Heart left ventricle (tissue), 16 donors: Measurements from ENCODE around the gene TMEM123. TPM values are rescaled to one million over a fixed set of nuclear protein-coding genes. Genes with fewer than 3 reads are reported as not detected.

ENCODE experiments used
- ATAC-seq, 4 donors: fragments of 200-7000 bp; cut with Tn5 transposase; one replicate each; pipeline ENCODE4 v1.9.1; 2020 to 2022; ENCODE audit warnings: moderate library complexity in 4 of 4, mild to moderate bottlenecking in 3 of 4, moderate number of reproducible peaks in 1 of 4
- DNase-seq, 5 donors: peaks; one replicate each; pipeline ENCODE4 v3.0.0-alpha.2; 2020
- H3K27ac ChIP-seq, 12 donors: fragments of 200-600 bp; sonication (generic) in 4 of 12; one replicate each; pipeline versions ENCODE4 v1.5.0 to v1.8.0; 2016 to 2022; ENCODE audit warnings: mild to moderate bottlenecking in 2 of 12
- H3K27me3 ChIP-seq, 9 donors: fragments of 200-600 bp; sonication (generic) in 2 of 9; one replicate each; pipeline versions ENCODE4 v1.5.1 to v1.8.0; 2016 to 2022; ENCODE audit warnings: mild to moderate bottlenecking in 3 of 9
- H3K36me3 ChIP-seq, 9 donors: fragments of 200-600 bp; sonication (generic) in 2 of 9; one replicate each; pipeline versions ENCODE4 v1.5.0 to v1.8.0; 2018 to 2022; ENCODE audit warnings: mild to moderate bottlenecking in 2 of 9
- H3K4me1 ChIP-seq, 12 donors: fragments of 200-600 bp; sonication (generic) in 4 of 12; one replicate each; pipeline versions ENCODE4 v1.5.0 to v1.8.0; 2016 to 2022; ENCODE audit warnings: mild to moderate bottlenecking in 3 of 12
- H3K4me3 ChIP-seq, 12 donors: fragments of 200-600 bp; sonication (generic) in 4 of 12; one replicate each; pipeline versions ENCODE4 v1.5.0 to v1.8.0; 2017 to 2022; ENCODE audit warnings: mild to moderate bottlenecking in 9 of 12, moderate library complexity in 4 of 12
- H3K9me3 ChIP-seq, 12 donors: fragments of 200-600 bp; sonication (generic) in 4 of 12; one replicate each; pipeline versions ENCODE4 v1.5.0 to v1.8.0; 2016 to 2022; ENCODE audit warnings: mild to moderate bottlenecking in 1 of 12
- CTCF ChIP-seq, 12 donors: fragments of 200-600 bp; sonication (generic) in 4 of 12; IDR thresholded peaks; one replicate each; pipeline versions ENCODE4 v1.5.0 to v1.8.0; 2018 to 2022; ENCODE audit warnings: antibody characterized with exemption in 12 of 12, mild to moderate bottlenecking in 5 of 12
- POLR2A ChIP-seq, 2 donors: fragments of 450-650 bp; IDR thresholded peaks; one replicate each; pipeline ENCODE4 v1.6.1; 2017; ENCODE audit warnings: antibody characterized with exemption in 2 of 2, mild to moderate bottlenecking in 2 of 2, moderate library complexity in 2 of 2
- WGBS, 4 donors: extraction: QIAGEN DNeasy Blood & Tissue Kit in 2 of 4; methylation state at CpG; one replicate each; pipeline versions ENCODE4 v1.1.5 to v1.1.7; 2013 to 2018; 5-methylcytosine and 5-hydroxymethylcytosine counted together
- intact Hi-C, 10 donors: fragments of 100-400 bp; cut with DNase I; formaldehyde crosslinking; loops; one replicate each; pipeline versions ENCODE4 v1.11.1 to v1.14.2; 2022
- polyA plus RNA-seq, 2 donors: library from polyadenylated mRNA; stranded (reverse); fragments of 200-250 nt; gene quantifications; one replicate each; pipeline ENCODE4 v1.2.3, GENCODE V29; 2013
- total RNA-seq, 9 donors: library from RNA; depleted of rRNA in 2 of 9; stranded (reverse); fragments of >200 nt in 2 of 9; fragmentation: NEBNext Ultra II Directional in 3 of 9; extraction: Animal tissue kit (Norgen Biotek cat#: 25700) in 3 of 9; gene quantifications; one replicate each; pipeline versions ENCODE4 v1.1.0 to v1.2.4, GENCODE V29; 2016 to 2023
- donor health status: ischemic (EF 13 %, LVEDD 7.1; RV severe dilation, severe dysfunction).
- donor health status: healthy with polysubstance abuse.
- donor health status: DM: no; HTN: yes; CAD: no.
- donor health status: DM: no; HTN: no; CAD: no.
- donor health status: ischemic (EF 25% LVEDD 6.9; RV normal size, moderate dysfunction).
- donor health status: ischemic (EF 25% LVEDD 5.7; RV mildly dilated, moderate dysfunction).
- donor health status: healthy.
- donor health status: DM: yes; HTN: yes; CAD: no.
- donor health status: ischemic (EF 35%, LVEDD 5.7; RV mildly dilated, moderate dysfunction).
- donor health status: nonischemic (EF 11% LVEDD 7.7; RV severe dilation, severe dysfunction).
- donor health status: DM: yes; HTN: yes; CAD: no.
- donor health status: PGD.
- donor health status: ischemic (EF 29% LVEDD 5.4; RV normal size, mild dysfunction).
- donor health status: nonischemic (EF 23%, LVEDD 6.1; RV moderate dilation, normal function).

TMEM123 gene
- total and polyA plus RNA-seq, 11 donors = 25.0 to 116 (median 75.6) TPM

GRCh38 chr11:102467080-102467708 lies 14.6 kb upstream of the TMEM123 start:
- Histone ChIP-seq H3K36me3 (no peaks in the 10 kb centered on the region), H3K9me3 (no peaks in the 10 kb centered on the region), H3K27me3 (no peaks in the 10 kb centered on the region), H3K4me1 (peaks cover 0 to 38% (median 0%) of the 10 kb centered on the region in 12 donors), H3K27ac (peak overlapping the region in 1 of 12 donors; percentile 48), H3K4me3 (no peak overlapping the region)
- no peak for TF ChIP-seq CTCF (IDR thresholded peaks at IDR 0.05)
- TF ChIP-seq POLR2A (IDR thresholded peaks at IDR 0.05) = no peak
- WGBS, 4 donors = 94 to 96% (median 95%) methylated on average over 4 of the region's 4 CpGs
- no peak for DNase-seq
- ATAC-seq = no peak
- intact Hi-C loops = no loop called here

GRCh38 chr11:102465696-102466095 lies 13.1 kb upstream of the TMEM123 start:
- intact Hi-C loops = no loop called here
- Histone ChIP-seq H3K9me3 (no peaks in the 10 kb centered on the region), H3K4me1 (peaks cover 0 to 38% (median 0%) of the 10 kb centered on the region in 12 donors), H3K27ac (no peak overlapping the region), H3K4me3 (no peak overlapping the region), H3K27me3 (no peaks in the 10 kb centered on the region), H3K36me3 (no peaks in the 10 kb centered on the region)
- no peak for TF ChIP-seq CTCF (IDR thresholded peaks at IDR 0.05)
- TF ChIP-seq POLR2A (IDR thresholded peaks at IDR 0.05) = no peak
- 64 to 78% (median 66%) methylated on average over 1 of the region's 1 CpG for WGBS, 4 donors
- ATAC-seq (no peak), DNase-seq (no peak)

- intact Hi-C loops = no loop called here
- WGBS, 4 donors = 58 to 72% (median 68%) methylated on average over 3 of the region's 3 CpGs
Measured at GRCh38 chr11:102464859-102465500, 12.4 kb upstream of the TMEM123 start.

More at GRCh38 chr11:102464859-102465500, 12.4 kb upstream of the TMEM123 start:
- H3K9me3 ChIP-seq = no peaks in the 10 kb centered on the region
- H3K27me3 ChIP-seq = no peaks in the 10 kb centered on the region
- DNase-seq = no peak
- H3K4me3 ChIP-seq = no peak overlapping the region
- H3K4me1 ChIP-seq = peaks cover 0 to 36% (median 0%) of the 10 kb centered on the region in 12 donors
- no peak for ATAC-seq
- H3K27ac ChIP-seq = no peak overlapping the region
- no peaks in the 10 kb centered on the region for H3K36me3 ChIP-seq
- no peak for TF ChIP-seq CTCF (IDR thresholded peaks at IDR 0.05)
- TF ChIP-seq POLR2A (IDR thresholded peaks at IDR 0.05) = no peak
